Muscle of leg (tissue), 11 donors: ENCODE measurements around the gene TFAP2E. TPM values are rescaled to one million over a fixed set of nuclear protein-coding genes. Genes with fewer than 3 reads are reported as not detected.
A peak's percentile ranks its signal among the peaks of the same experiment; 100 is the strongest.

Source experiments
- DNase-seq: peaks from one replicate; pipeline ENCODE4 v3.0.0; 2013
- H3K27ac ChIP-seq: one replicate; pipeline ENCODE4 v1.5.1; 2013; ENCODE audit warnings: mild to moderate bottlenecking, low read length, control low read depth
- H3K27me3 ChIP-seq: one replicate; pipeline ENCODE4 v1.6.1; 2013; ENCODE audit warnings: low read length; ENCODE audit not compliant: control insufficient read depth, insufficient read depth
- H3K36me3 ChIP-seq: one replicate; pipeline ENCODE4 v1.6.1; 2013; ENCODE audit warnings: low read length; ENCODE audit not compliant: control insufficient read depth, insufficient read depth
- H3K4me1 ChIP-seq: one replicate; pipeline ENCODE4 v1.6.1; 2013; ENCODE audit warnings: low read length; ENCODE audit not compliant: control insufficient read depth, insufficient read depth
- H3K4me3 ChIP-seq: one replicate; pipeline ENCODE4 v1.5.1; 2013; ENCODE audit warnings: low read length, control low read depth
- H3K9me3 ChIP-seq: replicated peaks from 2 replicates; pipeline ENCODE4 v1.6.1; 2013; ENCODE audit warnings: low read depth, low read length; ENCODE audit not compliant: control insufficient read depth
- WGBS: methylation state at CpG from one replicate; pipeline ENCODE4 v1.1.5; 2013; ENCODE audit warnings: missing lambda C conversion rate; ENCODE audit not compliant: insufficient coverage; 5-methylcytosine and 5-hydroxymethylcytosine counted together
- polyA plus RNA-seq, 8 donors: library from polyadenylated mRNA; unstranded; fragments of 120-200 nt; gene quantifications; one replicate each; pipeline versions ENCODE4 v1.2.1 to v1.2.3, GENCODE V29; 2013; ENCODE audit warnings: inconsistent platforms in 1 of 8, low replicate concordance in 1 of 8; ENCODE audit not compliant: insufficient read length in 8 of 8, insufficient read depth in 1 of 8
- total RNA-seq: library from RNA; stranded (reverse); fragments of 120-200 nt; gene quantifications from one replicate; pipeline ENCODE4 v1.2.4, GENCODE V29; 2013

The TFAP2E gene
- total and polyA plus RNA-seq, 9 donors: 0.37 to 0.94 (median 0.80) TPM

- Histone ChIP-seq H3K36me3 (no peaks in the 10 kb centered on the region), H3K9me3 (no peaks in the 10 kb centered on the region), H3K27me3 (no peaks in the 10 kb centered on the region), H3K4me3 (no peak overlapping the region), H3K4me1 (peaks cover 13% of the 10 kb centered on the region), H3K27ac (no peak overlapping the region)
- WGBS: no CpG with 5 or more reads among the region's 1 CpG
- DNase-seq: no peak
These were observed 35.3 kb upstream of the TFAP2E start for GRCh38 chr1:35537806-35538205.

GRCh38 chr1:35539073-35539823, 33.9 kb upstream of the TFAP2E start:
- Histone ChIP-seq H3K36me3 (no peaks in the 10 kb centered on the region), H3K4me3 (no peak overlapping the region), H3K27ac (peak overlapping the region; percentile 52), H3K9me3 (no peaks in the 10 kb centered on the region), H3K27me3 (no peaks in the 10 kb centered on the region), H3K4me1 (peaks cover 13% of the 10 kb centered on the region)
- 20% methylated on average over 1 of the region's 6 CpGs for WGBS
- DNase-seq: peak; percentile 56

GRCh38 chr1:35539824-35540261, 33.3 kb upstream of the TFAP2E start:
- DNase-seq: peak; percentile 74
- Histone ChIP-seq H3K36me3 (peaks cover under 1% of the 10 kb centered on the region), H3K27ac (peak overlapping the region; percentile 52), H3K27me3 (no peaks in the 10 kb centered on the region), H3K9me3 (no peaks in the 10 kb centered on the region), H3K4me1 (peaks cover 13% of the 10 kb centered on the region), H3K4me3 (no peak overlapping the region)
- WGBS: no CpG with 5 or more reads among the region's 1 CpG

GRCh38 chr1:35544976-35545375, 28.1 kb upstream of the TFAP2E start:
- H3K9me3 ChIP-seq: no peaks in the 10 kb centered on the region
- H3K4me3 ChIP-seq: no peak overlapping the region
- 67% methylated on average over 3 of the region's 3 CpGs for WGBS
- peaks cover 4% of the 10 kb centered on the region for H3K4me1 ChIP-seq
- H3K27ac ChIP-seq: no peak overlapping the region
- H3K27me3 ChIP-seq: no peaks in the 10 kb centered on the region
- H3K36me3 ChIP-seq: peaks cover 17% of the 10 kb centered on the region
- no peak for DNase-seq

DNA sequence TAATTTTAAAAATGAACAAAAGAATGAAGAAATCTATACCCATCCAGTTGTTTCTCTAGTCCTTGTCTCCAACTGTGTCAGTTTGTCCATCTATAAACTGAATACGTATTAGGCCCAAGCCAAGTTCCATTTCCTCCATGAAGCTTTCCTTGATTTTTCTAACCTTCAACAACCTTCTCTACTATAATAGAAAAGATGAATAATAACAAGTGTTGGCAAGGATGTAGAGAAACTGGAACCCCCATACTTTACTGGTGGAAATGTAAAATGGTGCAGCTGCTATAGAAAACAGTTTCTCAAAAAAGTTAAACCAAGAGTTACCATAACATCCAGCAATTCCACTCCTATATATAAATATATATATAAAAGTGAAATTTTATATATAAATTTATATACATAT, 26.5 kb upstream of the TFAP2E start:
- H3K36me3 ChIP-seq: peaks cover 19% of the 10 kb centered on the region

DNA sequence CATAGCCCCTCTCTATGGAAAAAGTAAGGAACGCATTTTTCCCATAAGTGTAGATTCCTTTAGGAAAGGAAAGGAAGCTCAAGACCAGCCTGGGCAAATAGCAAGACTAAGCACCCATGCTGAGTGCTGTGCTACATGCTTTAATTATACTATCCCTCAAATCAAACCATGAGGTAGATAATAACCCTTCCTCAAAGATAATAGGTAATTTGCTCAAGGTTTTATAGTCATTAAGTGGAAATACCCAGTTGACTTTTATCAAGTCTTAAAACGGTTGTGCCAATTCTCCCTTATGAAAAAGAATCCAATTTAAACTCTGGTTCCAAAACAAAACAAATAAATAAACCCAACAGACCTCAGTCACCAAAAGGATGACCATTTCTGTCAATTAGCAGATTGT, 19.3 kb upstream of the TFAP2E start:
- Histone ChIP-seq H3K27ac (no peak overlapping the region), H3K4me1 (peaks cover 17% of the 10 kb centered on the region), H3K9me3 (no peaks in the 10 kb centered on the region), H3K36me3 (peaks cover 21% of the 10 kb centered on the region), H3K27me3 (no peaks in the 10 kb centered on the region), H3K4me3 (no peak overlapping the region)
- no peak for DNase-seq
- no CpG with 5 or more reads among the region's 2 CpGs for WGBS

More for the DNA sequence above, 26.5 kb upstream of the TFAP2E start:
- DNase-seq: no peak
- no peaks in the 10 kb centered on the region for H3K27me3 ChIP-seq
- no peak overlapping the region for H3K27ac ChIP-seq
- no peak overlapping the region for H3K4me3 ChIP-seq
- H3K9me3 ChIP-seq: no peaks in the 10 kb centered on the region
- H3K4me1 ChIP-seq: no peaks in the 10 kb centered on the region
- no CpG with 5 or more reads among the region's 1 CpG for WGBS

- Histone ChIP-seq H3K36me3 (peaks cover 17% of the 10 kb centered on the region), H3K4me1 (peaks cover 23% of the 10 kb centered on the region), H3K9me3 (no peaks in the 10 kb centered on the region), H3K27ac (no peak overlapping the region), H3K4me3 (no peak overlapping the region), H3K27me3 (no peaks in the 10 kb centered on the region)
- WGBS: 100% methylated on average over 1 of the region's 7 CpGs
- no peak for DNase-seq
These were observed 18.6 kb upstream of the TFAP2E start for GRCh38 chr1:35554266-35555211.

- Histone ChIP-seq H3K9me3 (no peaks in the 10 kb centered on the region), H3K27ac (no peak overlapping the region), H3K4me1 (peaks cover 26% of the 10 kb centered on the region), H3K4me3 (no peak overlapping the region), H3K36me3 (peaks cover 14% of the 10 kb centered on the region), H3K27me3 (no peaks in the 10 kb centered on the region)
- no peak for DNase-seq
- WGBS: no CpG with 5 or more reads among the region's 4 CpGs
These were observed 17.9 kb upstream of the TFAP2E start for GRCh38 chr1:35555212-35555584.

GRCh38 chr1:35555601-35556477, 17.3 kb upstream of the TFAP2E start:
- no peak for DNase-seq
- Histone ChIP-seq H3K27ac (no peak overlapping the region), H3K9me3 (no peaks in the 10 kb centered on the region), H3K4me1 (peaks cover 32% of the 10 kb centered on the region), H3K27me3 (no peaks in the 10 kb centered on the region), H3K36me3 (peaks cover 17% of the 10 kb centered on the region), H3K4me3 (no peak overlapping the region)
- whole genome bisulfite sequencing: 80% methylated on average over 1 of the region's 10 CpGs
